IMR-90 (cell line): ENCODE data around the gene EMP1. TPM values are rescaled to one million over a fixed set of nuclear protein-coding genes. Genes with fewer than 3 reads are reported as not detected.

Experiments used
- ATAC-seq: fragments of 200-7000 bp; cut with Tn5 transposase; 2 replicates; pipeline ENCODE4 v1.9.1; 2020; ENCODE audit warnings: low read depth, mild to moderate bottlenecking, moderate library complexity
- BruUV-seq: library from RNA; stranded (reverse); fragments of 400-500 nt; replicated peaks from 2 replicates; lab custom pipeline; 2021; lab: Mats Ljungman, UMichigan
- CTCF ChIA-PET: fragments of 300-600 bp; formaldehyde crosslinking; extraction: SDS; loops from one replicate; lab custom pipeline; 2021; ENCODE audit warnings: antibody characterized with exemption; lab: Yijun Ruan, JAX
- POLR2A ChIA-PET: fragments of 300-600 bp; sonication (Branson Sonifier 250); formaldehyde crosslinking; loops from one replicate; lab custom pipeline; 2022; ENCODE audit warnings: antibody characterized with exemption; ENCODE audit not compliant: unreplicated experiment; lab: Charles Lee
- DNase-seq: peaks from one replicate; pipeline ENCODE4 v3.0.0; 2013
- H2AFZ ChIP-seq: replicated peaks from 2 replicates; pipeline ENCODE3; 2013; ENCODE audit warnings: low read length, mild to moderate bottlenecking; ENCODE audit not compliant: poor library complexity
- H2AK5ac ChIP-seq: 2 replicates; pipeline ENCODE4 v1.6.1; 2013; ENCODE audit warnings: low read depth, low read length, inconsistent platforms
- H2AK9ac ChIP-seq: replicated peaks from 2 replicates; pipeline ENCODE3; 2013; ENCODE audit warnings: mild to moderate bottlenecking, low read depth, low read length, moderate library complexity; ENCODE audit not compliant: poor library complexity
- H2BK120ac ChIP-seq: 2 replicates; pipeline ENCODE4 v1.6.1; 2013; ENCODE audit warnings: low read depth, low read length, inconsistent platforms
- H2BK15ac ChIP-seq: 3 replicates; pipeline ENCODE4 v1.6.1; 2013; ENCODE audit warnings: low read depth, low read length, inconsistent platforms
- H2BK20ac ChIP-seq: 2 replicates; pipeline ENCODE4 v1.6.1; 2013; ENCODE audit warnings: low read depth, mild to moderate bottlenecking, inconsistent platforms, low read length, moderate library complexity
- H2BK5ac ChIP-seq: 2 replicates; pipeline ENCODE4 v1.6.1; 2013; ENCODE audit warnings: mild to moderate bottlenecking, low read depth, low read length, inconsistent platforms; ENCODE audit not compliant: poor library complexity, severe bottlenecking
- H3K14ac ChIP-seq: replicated peaks from 2 replicates; pipeline ENCODE4 v1.6.1; 2013; ENCODE audit warnings: low read depth, low read length, inconsistent platforms
- H3K18ac ChIP-seq: 2 replicates; pipeline ENCODE4 v1.6.1; 2013; ENCODE audit warnings: low read depth, low read length, control low read depth
- H3K23ac ChIP-seq: 2 replicates; pipeline ENCODE4 v1.6.1; 2013; ENCODE audit warnings: low read depth, low read length, inconsistent platforms
- H3K27ac ChIP-seq: 2 replicates; pipeline ENCODE4 v1.5.1; 2013; ENCODE audit warnings: mild to moderate bottlenecking, control low read depth, low read length; ENCODE audit not compliant: insufficient read depth
- H3K27me3 ChIP-seq: 2 replicates; pipeline ENCODE4 v1.6.1; 2013; ENCODE audit warnings: low read length; ENCODE audit not compliant: control insufficient read depth, insufficient read depth
- H3K36me3 ChIP-seq: 2 replicates; pipeline ENCODE4 v1.6.1; 2013; ENCODE audit warnings: low read length, mixed read lengths; ENCODE audit not compliant: control insufficient read depth, insufficient read depth
- H3K4ac ChIP-seq: 2 replicates; pipeline ENCODE4 v1.6.1; 2013; ENCODE audit warnings: low read depth, low read length, inconsistent platforms
- H3K4me1 ChIP-seq: 2 replicates; pipeline ENCODE4 v1.6.1; 2013; ENCODE audit warnings: low read length, mixed read lengths; ENCODE audit not compliant: control insufficient read depth, insufficient read depth
- H3K4me2 ChIP-seq: 2 replicates; pipeline ENCODE4 v1.6.1; 2013; ENCODE audit warnings: low read depth, mild to moderate bottlenecking, control low read depth, low read length, moderate library complexity
- H3K4me3 ChIP-seq: 2 replicates; pipeline ENCODE4 v1.5.1; 2013; ENCODE audit warnings: low read depth, mild to moderate bottlenecking, control low read depth, low read length, moderate library complexity; ENCODE audit not compliant: insufficient read depth
- H3K56ac ChIP-seq: 2 replicates; pipeline ENCODE4 v1.6.1; 2013; ENCODE audit warnings: low read length, inconsistent platforms; ENCODE audit not compliant: insufficient read depth; ENCODE audit errors: extremely low read depth
- H3K79me1 ChIP-seq, 2 experiments: 2 replicates each; pipeline ENCODE4 v1.6.1; 2013; ENCODE audit warnings: low read length in 2 of 2, inconsistent platforms in 1 of 2, low read depth in 1 of 2
- H3K9ac ChIP-seq: 2 replicates; pipeline ENCODE4 v1.6.1; 2013; ENCODE audit warnings: low read depth, low read length, control low read depth
- H3K9me1 ChIP-seq: 2 replicates; pipeline ENCODE4 v1.6.1; 2013; ENCODE audit warnings: low read length, inconsistent platforms; ENCODE audit not compliant: insufficient read depth
- H3K9me3 ChIP-seq: 2 replicates; pipeline ENCODE4 v1.6.1; 2013; ENCODE audit warnings: low read length; ENCODE audit not compliant: control insufficient read depth, insufficient read depth
- H4K20me1 ChIP-seq: 2 replicates; pipeline ENCODE4 v1.6.1; 2013; ENCODE audit warnings: low read length, inconsistent platforms; ENCODE audit not compliant: insufficient read depth
- H4K5ac ChIP-seq: 2 replicates; pipeline ENCODE4 v1.6.1; 2013; ENCODE audit warnings: mild to moderate bottlenecking, low read depth, low read length, control low read depth
- H4K8ac ChIP-seq, 2 experiments: 2 replicates each; pipeline ENCODE4 v1.6.1; 2013; ENCODE audit warnings: low read depth in 2 of 2, low read length in 2 of 2, control low read depth in 1 of 2, inconsistent platforms in 1 of 2
- H4K91ac ChIP-seq: 2 replicates; pipeline ENCODE4 v1.6.1; 2013; ENCODE audit warnings: low read depth, low read length, inconsistent platforms; ENCODE audit not compliant: insufficient read depth
- BHLHE40 ChIP-seq: fragments of 150-350 bp; IDR thresholded peaks from 2 replicates; pipeline ENCODE4 v1.6.1; 2016; ENCODE audit warnings: mild to moderate bottlenecking, low read depth, low read length
- CEBPB ChIP-seq: IDR thresholded peaks from 2 replicates; pipeline ENCODE4 v1.6.1; 2012; ENCODE audit warnings: low read depth, low read length, improper control_type of control experiment
- CHD1 ChIP-seq: IDR thresholded peaks from 2 replicates; pipeline ENCODE4 v1.6.1; 2012; ENCODE audit warnings: low read depth, low read length, improper control_type of control experiment
- FOS ChIP-seq: fragments of 150-350 bp; IDR thresholded peaks from 2 replicates; pipeline ENCODE4 v1.6.1; 2016; ENCODE audit warnings: low read depth, low read length
- MAFK ChIP-seq: IDR thresholded peaks from 2 replicates; pipeline ENCODE4 v1.6.1; 2012; ENCODE audit warnings: low read depth, low read length, improper control_type of control experiment
- MAZ ChIP-seq: IDR thresholded peaks from 2 replicates; pipeline ENCODE4 v1.6.1; 2012; ENCODE audit warnings: low read depth, mild to moderate bottlenecking, low read length, improper control_type of control experiment, moderate library complexity, borderline replicate concordance
- MXI1 ChIP-seq: IDR thresholded peaks from 2 replicates; pipeline ENCODE4 v1.6.1; 2012; ENCODE audit warnings: low read depth, mild to moderate bottlenecking, low read length, moderate library complexity, borderline replicate concordance
- POLR2A ChIP-seq: IDR thresholded peaks from 2 replicates; pipeline ENCODE4 v1.6.1; 2012; ENCODE audit warnings: mild to moderate bottlenecking, low read depth, low read length
- RCOR1 ChIP-seq: IDR thresholded peaks from 2 replicates; pipeline ENCODE4 v1.6.1; 2012; ENCODE audit warnings: mild to moderate bottlenecking, low read length, improper control_type of control experiment; ENCODE audit not compliant: insufficient replicate concordance
- RFX5 ChIP-seq: IDR thresholded peaks from 2 replicates; pipeline ENCODE4 v1.8.0; 2012; ENCODE audit warnings: low read depth, mild to moderate bottlenecking, low read length, moderate library complexity
- SMC3 ChIP-seq: fragments of 150-350 bp; IDR thresholded peaks from 2 replicates; pipeline ENCODE4 v1.6.1; 2016; ENCODE audit warnings: low read depth, mild to moderate bottlenecking, antibody characterized with exemption, low read length, moderate library complexity
- WGBS, 2 experiments: methylation state at CpG; one replicate each; pipeline versions ENCODE4 v1.1.5 to v1.1.7; 2013; ENCODE audit warnings: missing lambda C conversion rate in 2 of 2; ENCODE audit not compliant: insufficient read length in 1 of 2; ENCODE audit errors: extremely low coverage in 2 of 2; 5-methylcytosine and 5-hydroxymethylcytosine counted together
- dilution Hi-C: fragments of 300-500 bp; cut with HindIII; formaldehyde crosslinking; loops from one replicate; pipeline ENCODE4 v1.14.3; 2018; ENCODE audit warnings: low sequenced_read_pairs; ENCODE audit not compliant: unreplicated experiment
- in situ Hi-C: fragments of 300-500 bp; cut with MboI; formaldehyde crosslinking; loops from 3 replicates; pipeline ENCODE4 v1.14.3; 2019; ENCODE audit warnings: low sequenced_read_pairs, inconsistent platforms, mixed read lengths
- intact Hi-C: fragments of 100-400 bp; cut with micrococcal nuclease; formaldehyde crosslinking; loops from 2 replicates; pipeline ENCODE4 v1.10.0; 2022
- polyA plus RNA-seq, 3 experiments: library from polyadenylated mRNA; depleted of rRNA; stranded (reverse); fragments of >200 nt; gene quantifications; 2 replicates each; pipeline ENCODE4 v1.2.3, GENCODE V29; 2012; ENCODE audit warnings: low replicate concordance in 1 of 3
- total RNA-seq: library from RNA; depleted of rRNA; stranded (reverse); fragments of >200 nt; gene quantifications from 2 replicates; pipeline ENCODE4 v1.2.3, GENCODE V29; 2012
- TF ChIP-seq, protein P1 (sequence below): fragments of 150-350 bp; IDR thresholded peaks from 2 replicates; pipeline ENCODE4 v1.6.1; 2017; ENCODE audit warnings: mild to moderate bottlenecking, antibody characterized with exemption, low read length, low read depth
- TF ChIP-seq, protein P2 (sequence below): fragments of 150-350 bp; IDR thresholded peaks from 2 replicates; pipeline ENCODE4 v1.6.1; 2016; ENCODE audit warnings: low read depth, mild to moderate bottlenecking, low read length, moderate library complexity, borderline replicate concordance

The EMP1 gene
- total and polyA plus RNA-seq, 2 of the 4 experiments (the other 2 are of a cell fraction): 137 to 201 TPM

DNA sequence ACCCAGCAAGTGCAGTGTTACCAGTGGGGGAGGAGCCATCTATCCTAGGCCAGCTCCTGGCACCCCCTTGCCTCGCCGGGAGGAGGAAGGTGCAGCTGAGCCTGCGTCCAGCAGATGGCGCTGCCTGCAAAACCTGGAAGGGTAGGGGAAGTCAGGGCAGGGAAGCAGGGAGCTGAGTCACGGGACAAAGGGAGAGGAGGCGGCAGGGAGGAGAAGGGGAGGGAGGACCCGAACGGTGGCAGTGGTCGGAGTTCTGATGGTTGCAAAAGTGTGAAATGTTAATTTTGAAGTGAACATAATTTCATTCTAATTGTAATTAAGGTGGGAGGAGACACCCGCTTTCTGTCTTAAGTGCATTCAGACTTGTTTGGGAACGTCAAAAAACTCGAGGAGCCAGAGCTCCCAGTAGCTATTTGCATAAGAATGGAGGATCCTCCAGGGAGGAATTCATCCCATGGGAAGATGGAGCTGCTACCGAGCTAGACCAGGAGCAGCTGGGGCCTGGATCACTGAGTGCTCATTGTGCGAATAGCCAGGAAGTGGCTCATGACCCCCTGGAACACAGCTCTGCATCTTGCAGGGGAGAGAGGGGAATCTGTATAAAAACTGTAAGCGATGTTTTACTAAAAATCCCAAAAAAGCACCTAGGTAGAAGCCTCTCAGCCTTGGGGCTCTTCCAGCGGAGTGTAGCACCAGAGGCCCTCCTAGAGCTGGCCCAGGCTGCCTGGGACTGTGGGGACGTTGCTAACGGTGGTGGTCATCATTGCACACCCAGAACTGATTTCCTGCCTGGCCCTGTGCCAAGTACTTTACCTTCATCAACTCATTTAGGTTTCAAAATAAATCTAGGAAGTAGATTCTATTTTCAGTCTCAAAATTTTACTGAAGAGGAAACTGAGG, 59.5 kb downstream of the EMP1 start (continued):
- no peak for TF ChIP-seq POLR2A
- TF ChIP-seq, protein P1, sequence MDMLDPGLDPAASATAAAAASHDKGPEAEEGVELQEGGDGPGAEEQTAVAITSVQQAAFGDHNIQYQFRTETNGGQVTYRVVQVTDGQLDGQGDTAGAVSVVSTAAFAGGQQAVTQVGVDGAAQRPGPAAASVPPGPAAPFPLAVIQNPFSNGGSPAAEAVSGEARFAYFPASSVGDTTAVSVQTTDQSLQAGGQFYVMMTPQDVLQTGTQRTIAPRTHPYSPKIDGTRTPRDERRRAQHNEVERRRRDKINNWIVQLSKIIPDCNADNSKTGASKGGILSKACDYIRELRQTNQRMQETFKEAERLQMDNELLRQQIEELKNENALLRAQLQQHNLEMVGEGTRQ: peak; percentile 51; the same call in 1 of the 2 replicates

DNA sequence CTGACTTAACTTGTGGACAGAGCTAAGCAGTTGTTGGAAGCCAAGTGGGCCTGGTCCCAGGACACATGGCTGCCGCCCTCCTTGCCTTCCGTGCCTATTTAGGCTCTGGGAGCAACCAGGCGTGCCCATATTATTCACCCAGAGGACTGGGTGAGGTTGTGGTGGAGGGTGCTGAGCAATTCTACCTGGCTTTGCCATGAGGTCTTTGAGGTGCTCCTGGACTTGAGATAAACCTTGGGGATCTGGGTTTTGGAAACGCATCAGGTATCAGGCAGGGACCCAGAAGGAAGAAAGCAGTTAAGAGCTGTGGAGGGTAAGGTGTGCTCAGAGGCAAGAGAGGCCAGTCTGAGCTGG, 60.1 kb downstream of the EMP1 start:
- H2BK5ac ChIP-seq: no peak overlapping the region
- no peak overlapping the region for H3K9ac ChIP-seq
- H3K9me3 ChIP-seq: no peaks in the 10 kb centered on the region
- no peak overlapping the region for H3K56ac ChIP-seq
- no peak overlapping the region for H2BK120ac ChIP-seq
- POLR2A ChIA-PET: no interaction called here
- H2AK5ac ChIP-seq: no peak overlapping the region
- 94% methylated on average over 2 of the region's 4 CpGs; no CpG with 5 or more reads in 1 of the 2 experiments for WGBS, 2 experiments
- no peak overlapping the region for H3K23ac ChIP-seq
- BruUV-seq: no TSS peak
- H3K36me3 ChIP-seq: no peaks in the 10 kb centered on the region
- ATAC-seq: no peak
- H3K14ac ChIP-seq: no peak overlapping the region
- no peak overlapping the region for H4K5ac ChIP-seq
- in situ Hi-C loops (no loop called here), intact Hi-C loops (no loop called here), dilution Hi-C loops (no loop called here)
- no peaks in the 10 kb centered on the region for H4K20me1 ChIP-seq
- H4K91ac ChIP-seq: no peak overlapping the region
- no peak overlapping the region for H3K18ac ChIP-seq
- H4K8ac ChIP-seq: peak overlapping the region; percentile 14 to 79; a peak in 1 of 4 replicates
- no peak overlapping the region for H2AK9ac ChIP-seq
- H2BK20ac ChIP-seq: no peak overlapping the region
- H3K4me1 ChIP-seq: peaks cover 5% of the 10 kb centered on the region; the same call in 1 of the 2 replicates
- H3K4ac ChIP-seq: no peak overlapping the region
- no peaks in the 10 kb centered on the region for H3K9me1 ChIP-seq
- H3K4me3 ChIP-seq: no peak overlapping the region
- H3K79me1 ChIP-seq: no peaks in the 10 kb centered on the region
- no peak overlapping the region for H3K4me2 ChIP-seq
- no peak overlapping the region for H2BK15ac ChIP-seq
- H2AFZ ChIP-seq: no peak overlapping the region
- H3K27me3 ChIP-seq: 0 out of 2 replicates have a peak, but pooled peaks cover 2% of the 10 kb centered on the region
- no peak for DNase-seq
- H3K27ac ChIP-seq: no peak overlapping the region
- CTCF ChIA-PET: interaction anchor here (1.0 to 3.0 kb wide), 9 partner anchors 10 to 911 kb away, joined by 3 to 18 read pairs (median 3); no protein-coding TSS in a partner anchor
- no peak for TF ChIP-seq RCOR1
- TF ChIP-seq FOS: no peak
- TF ChIP-seq MXI1: no peak
- TF ChIP-seq MAZ: no peak
- no peak for TF ChIP-seq POLR2A
- no peak for TF ChIP-seq BHLHE40
- TF ChIP-seq CEBPB: no peak
- no peak for TF ChIP-seq SMC3
- TF ChIP-seq, protein P2, sequence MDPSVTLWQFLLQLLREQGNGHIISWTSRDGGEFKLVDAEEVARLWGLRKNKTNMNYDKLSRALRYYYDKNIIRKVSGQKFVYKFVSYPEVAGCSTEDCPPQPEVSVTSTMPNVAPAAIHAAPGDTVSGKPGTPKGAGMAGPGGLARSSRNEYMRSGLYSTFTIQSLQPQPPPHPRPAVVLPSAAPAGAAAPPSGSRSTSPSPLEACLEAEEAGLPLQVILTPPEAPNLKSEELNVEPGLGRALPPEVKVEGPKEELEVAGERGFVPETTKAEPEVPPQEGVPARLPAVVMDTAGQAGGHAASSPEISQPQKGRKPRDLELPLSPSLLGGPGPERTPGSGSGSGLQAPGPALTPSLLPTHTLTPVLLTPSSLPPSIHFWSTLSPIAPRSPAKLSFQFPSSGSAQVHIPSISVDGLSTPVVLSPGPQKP: no peak
- no peak for TF ChIP-seq MAFK
- no peak for TF ChIP-seq RFX5
- no peak for TF ChIP-seq CHD1
